ENCODE measurements around the gene DDX41.
"Not testable (repeated sequence)": the region's sequence is repeated elsewhere in the genome, so short reads cannot be mapped to it uniquely, and the experiment has no call there.

DDX41 gene

DNA sequence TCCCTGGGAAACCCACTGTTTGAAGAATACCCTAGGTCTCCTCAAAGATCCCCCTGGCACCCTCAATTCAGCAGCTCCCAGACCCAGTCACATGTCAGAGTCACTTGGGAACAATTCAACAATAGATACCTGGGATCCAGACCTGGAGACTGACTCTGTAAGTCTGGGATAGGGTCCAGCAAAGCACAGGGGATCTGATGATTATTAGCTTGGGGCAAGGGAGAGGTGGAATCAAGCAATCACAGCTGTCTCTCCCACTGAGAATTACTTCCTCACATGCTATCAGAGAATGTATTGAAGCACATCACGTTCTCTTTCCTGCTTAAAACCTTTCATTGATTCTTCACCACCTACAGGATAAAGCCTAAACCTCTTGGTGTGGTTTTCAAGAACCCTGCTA lies 31.7 kb upstream of the DDX41 start:
- Mint-ChIP-seq H3K27me3 (no peaks in the 10 kb centered on the region), H3K4me3 (no peak overlapping the region), H3K4me1 (peaks cover 46% of the 10 kb centered on the region), H3K27ac (ENCODE audit: low read depth) (peak overlapping the region; percentile 50), H3K9me3 (no peaks in the 10 kb centered on the region), H3K36me3 (ENCODE audit: insufficient read depth) (peaks cover 6% of the 10 kb centered on the region)
- ATAC-seq (replicated peaks; ENCODE audit: extremely low read depth, poor library complexity, severe bottlenecking) = no peak
- no peak for DNase-seq (ENCODE audit: low spot score in 2 of 2)

DNA sequence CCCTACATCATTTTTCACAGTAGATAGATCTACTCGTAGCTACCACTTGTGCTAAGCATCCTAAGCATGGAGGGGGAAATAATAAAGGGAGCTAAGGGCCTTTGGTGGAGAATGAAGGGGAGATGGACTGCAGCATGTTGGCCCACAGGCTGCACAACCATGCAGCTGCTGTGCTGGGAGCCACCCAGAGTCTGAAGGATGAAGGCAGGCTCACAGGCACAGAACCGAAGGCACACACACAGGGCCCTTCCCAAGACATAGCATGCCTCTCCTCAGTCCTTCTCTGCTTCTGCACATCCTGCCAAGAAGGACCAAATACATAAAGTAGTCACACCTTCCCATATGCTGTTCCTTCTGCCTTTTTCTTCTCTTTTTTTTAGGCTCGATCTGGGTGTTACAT lies 31.0 kb upstream of the DDX41 start:
- Mint-ChIP-seq H3K27ac (ENCODE audit: low read depth) (peak overlapping the region; percentile 50), H3K4me3 (no peak overlapping the region), H3K9me3 (no peaks in the 10 kb centered on the region), H3K36me3 (ENCODE audit: insufficient read depth) (peaks cover 6% of the 10 kb centered on the region), H3K27me3 (no peaks in the 10 kb centered on the region), H3K4me1 (peaks cover 45% of the 10 kb centered on the region)
- DNase-seq (ENCODE audit: low spot score in 2 of 2) (no peak), ATAC-seq (replicated peaks; ENCODE audit: extremely low read depth, poor library complexity, severe bottlenecking) (no peak)

DNA sequence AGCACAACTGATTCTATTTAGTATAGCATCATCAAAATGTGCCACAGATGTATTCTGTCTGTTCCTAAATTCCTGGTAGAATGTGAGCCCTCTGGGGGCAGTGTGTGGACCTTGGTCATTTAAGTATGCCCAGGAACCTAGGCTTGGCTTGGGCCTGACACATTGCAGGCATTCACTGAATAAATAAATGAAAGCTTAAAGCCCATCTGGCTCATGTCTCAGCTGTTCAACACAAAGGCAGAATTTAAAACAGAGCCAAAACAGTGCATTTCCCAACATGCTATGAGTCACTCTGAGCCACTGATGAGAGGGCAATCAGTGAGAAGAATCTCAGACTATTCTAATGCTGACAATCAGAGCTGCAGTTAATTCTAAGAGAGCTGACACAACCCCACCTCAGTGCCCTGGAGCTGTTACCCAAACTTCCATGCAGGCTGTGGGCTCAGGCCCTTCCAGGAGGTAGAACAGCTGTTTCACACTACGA lies 29.5 kb upstream of the DDX41 start:
- ATAC-seq (replicated peaks; ENCODE audit: extremely low read depth, poor library complexity, severe bottlenecking) (no peak), DNase-seq (ENCODE audit: low spot score in 2 of 2) (no peak)
- no peak overlapping the region for H3K4me3 Mint-ChIP-seq
- peak overlapping the region; percentile 36 for H3K27ac Mint-ChIP-seq (ENCODE audit: low read depth)
- H3K27me3 Mint-ChIP-seq = no peaks in the 10 kb centered on the region
- no peaks in the 10 kb centered on the region for H3K9me3 Mint-ChIP-seq
- peaks cover 6% of the 10 kb centered on the region for H3K36me3 Mint-ChIP-seq (ENCODE audit: insufficient read depth)
- peaks cover 39% of the 10 kb centered on the region for H3K4me1 Mint-ChIP-seq

DNA sequence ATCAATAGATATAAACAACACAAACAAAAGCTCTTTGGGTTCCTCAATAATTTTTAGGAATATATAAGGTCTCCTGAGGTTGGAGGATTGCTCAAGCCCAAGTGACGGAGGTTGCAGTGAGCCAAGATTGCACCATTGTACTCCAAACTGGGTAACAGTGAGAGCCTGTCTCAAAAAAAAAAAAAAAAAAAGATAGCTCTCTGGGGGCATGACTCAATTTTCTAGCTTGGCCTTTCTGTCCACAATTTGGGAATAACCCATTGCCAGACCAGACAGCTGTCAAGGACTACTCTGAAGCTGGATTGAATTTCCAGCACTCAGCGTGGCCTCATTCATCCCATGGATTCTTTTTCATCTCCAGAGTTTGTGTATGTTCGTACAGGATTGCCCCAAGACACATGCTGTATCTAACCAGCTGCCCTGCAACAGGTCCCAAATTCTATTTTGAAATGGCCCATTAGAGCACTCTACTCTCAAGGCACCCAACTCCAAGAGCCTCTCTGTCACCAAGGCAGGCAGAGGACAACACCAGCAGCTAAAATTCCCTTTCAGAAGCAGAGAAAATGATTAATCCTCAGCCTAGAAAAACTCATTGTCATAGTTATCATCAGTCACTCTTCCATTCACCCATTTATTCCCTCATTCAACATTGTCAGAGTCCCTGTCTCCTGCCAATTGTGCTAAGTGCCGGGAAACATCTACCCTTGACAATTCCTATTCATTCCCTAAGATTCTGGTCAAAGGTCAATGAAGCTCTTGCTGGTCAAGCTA lies 28.9 kb upstream of the DDX41 start:
- peak overlapping the region; percentile 36 for H3K27ac Mint-ChIP-seq (ENCODE audit: low read depth)
- H3K4me3 Mint-ChIP-seq = no peak overlapping the region
- ATAC-seq (replicated peaks; ENCODE audit: extremely low read depth, poor library complexity, severe bottlenecking) = no peak
- no peaks in the 10 kb centered on the region for H3K27me3 Mint-ChIP-seq
- H3K4me1 Mint-ChIP-seq = peaks cover 43% of the 10 kb centered on the region
- H3K36me3 Mint-ChIP-seq (ENCODE audit: insufficient read depth) = peaks cover 6% of the 10 kb centered on the region
- DNase-seq (ENCODE audit: low spot score in 2 of 2) = no peak
- H3K9me3 Mint-ChIP-seq = no peaks in the 10 kb centered on the region

DNA sequence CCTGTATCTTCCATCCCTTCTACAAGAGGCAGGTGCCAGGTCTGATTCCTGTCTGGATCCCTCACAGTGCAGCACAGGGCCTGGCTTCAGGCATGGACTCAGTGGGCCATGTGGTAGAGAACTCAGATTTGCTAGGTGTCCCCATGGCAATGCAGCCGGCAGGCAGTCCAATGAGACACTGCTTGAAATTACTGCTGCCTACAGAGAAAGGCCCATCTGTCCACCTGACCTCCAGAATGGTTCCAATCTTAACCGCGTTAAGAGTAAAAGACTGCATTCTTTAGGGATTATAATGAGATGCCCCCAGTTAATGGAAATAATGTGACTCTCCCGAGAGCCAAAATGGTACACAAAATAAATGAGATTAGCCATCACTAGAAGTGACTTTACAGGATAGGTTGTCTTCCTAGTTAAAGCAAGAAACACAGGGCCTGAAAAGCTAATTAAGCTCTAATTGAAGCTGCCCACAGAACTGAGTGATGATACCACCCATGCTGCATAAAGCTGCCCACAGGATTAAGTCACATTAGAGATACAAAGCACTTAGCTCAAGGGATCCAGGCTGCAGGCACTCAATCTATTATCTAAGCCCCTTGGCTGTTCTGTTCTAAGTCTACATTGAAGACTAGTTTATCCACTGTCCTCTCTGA lies 26.2 kb upstream of the DDX41 start:
- peak overlapping the region; percentile 47 for H3K27ac Mint-ChIP-seq (ENCODE audit: low read depth)
- no peaks in the 10 kb centered on the region for H3K27me3 Mint-ChIP-seq
- no peak for ATAC-seq (replicated peaks; ENCODE audit: extremely low read depth, poor library complexity, severe bottlenecking)
- H3K9me3 Mint-ChIP-seq = no peaks in the 10 kb centered on the region
- H3K4me1 Mint-ChIP-seq = peaks cover 32% of the 10 kb centered on the region
- H3K36me3 Mint-ChIP-seq (ENCODE audit: insufficient read depth) = peaks cover 4% of the 10 kb centered on the region
- DNase-seq (ENCODE audit: low spot score in 2 of 2) = no peak
- no peak overlapping the region for H3K4me3 Mint-ChIP-seq

DNA sequence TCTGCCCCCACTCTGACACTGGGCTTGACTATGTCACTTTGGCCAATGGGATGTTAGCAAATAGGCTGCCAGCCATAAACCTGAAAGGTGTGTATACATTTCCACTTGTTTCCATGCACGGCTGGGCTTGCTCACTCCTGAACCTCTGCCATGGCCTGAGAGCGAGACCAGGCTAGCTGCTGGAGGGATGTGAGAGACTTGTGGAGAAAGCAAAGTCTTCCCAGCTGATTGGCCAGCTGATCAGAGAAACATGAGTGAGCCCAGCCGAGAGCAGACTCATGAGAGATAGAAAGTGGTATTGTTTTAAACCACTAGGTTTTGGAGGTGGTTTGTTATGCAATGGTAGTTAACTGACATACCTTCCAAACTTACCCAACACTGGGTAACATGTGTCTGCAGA lies 23.7 kb upstream of the DDX41 start:
- DNase-seq (ENCODE audit: low spot score in 2 of 2) (no peak), ATAC-seq (replicated peaks; ENCODE audit: extremely low read depth, poor library complexity, severe bottlenecking) (no peak)
- H3K36me3 Mint-ChIP-seq (ENCODE audit: insufficient read depth) = peaks cover 8% of the 10 kb centered on the region
- no peaks in the 10 kb centered on the region for H3K27me3 Mint-ChIP-seq
- H3K27ac Mint-ChIP-seq (ENCODE audit: low read depth) = no peak overlapping the region
- peaks cover 16% of the 10 kb centered on the region for H3K4me1 Mint-ChIP-seq
- no peaks in the 10 kb centered on the region for H3K9me3 Mint-ChIP-seq
- H3K4me3 Mint-ChIP-seq = no peak overlapping the region

DNA sequence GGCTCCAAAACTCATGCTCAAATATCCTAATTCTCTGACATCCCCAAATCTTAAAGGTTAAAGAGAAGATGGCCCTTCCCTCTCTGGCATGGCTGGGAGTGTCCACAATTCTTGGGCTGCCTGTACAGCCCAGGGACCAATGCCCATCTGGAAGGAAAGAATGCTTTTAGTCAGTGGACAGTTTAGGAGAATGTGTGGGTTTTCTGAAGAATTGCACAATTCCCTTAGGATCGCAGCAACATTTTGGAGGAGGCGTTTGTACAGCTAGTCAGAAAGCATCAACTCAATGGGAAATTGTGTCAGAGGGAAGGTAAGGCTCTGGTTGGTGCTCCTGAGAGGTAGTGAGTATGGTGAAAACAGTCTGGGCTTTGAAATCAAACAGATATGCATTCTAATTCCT lies 22.6 kb upstream of the DDX41 start:
- Mint-ChIP-seq H3K4me1 (peaks cover 16% of the 10 kb centered on the region), H3K4me3 (no peak overlapping the region), H3K27me3 (no peaks in the 10 kb centered on the region), H3K27ac (ENCODE audit: low read depth) (no peak overlapping the region), H3K9me3 (no peaks in the 10 kb centered on the region), H3K36me3 (ENCODE audit: insufficient read depth) (peaks cover 15% of the 10 kb centered on the region)
- ATAC-seq (replicated peaks; ENCODE audit: extremely low read depth, poor library complexity, severe bottlenecking) = no peak
- no peak for DNase-seq (ENCODE audit: low spot score in 2 of 2)

DNA sequence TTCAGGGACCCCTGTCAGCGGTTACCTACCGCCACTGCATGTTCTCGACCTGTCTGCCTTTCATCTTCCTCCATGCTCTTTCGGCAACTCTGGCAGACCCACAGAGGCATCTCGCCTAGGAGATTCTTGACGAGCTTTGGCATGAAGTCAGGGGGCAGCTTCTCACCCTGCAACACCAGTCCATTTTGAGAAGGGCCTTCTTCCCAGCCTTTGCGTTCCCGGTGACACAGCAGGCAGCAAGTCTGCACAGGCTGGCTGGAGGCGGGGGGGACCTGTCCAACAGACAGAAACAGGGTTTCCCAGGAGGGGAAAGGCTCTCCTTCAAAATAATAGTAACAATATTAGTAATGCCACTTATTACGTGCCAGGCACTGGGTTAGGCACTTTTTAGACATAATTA lies 22.1 kb upstream of the DDX41 start:
- Mint-ChIP-seq H3K27ac (ENCODE audit: low read depth) (no peak overlapping the region), H3K36me3 (ENCODE audit: insufficient read depth) (peaks cover 18% of the 10 kb centered on the region), H3K9me3 (no peaks in the 10 kb centered on the region), H3K4me1 (peaks cover 16% of the 10 kb centered on the region), H3K27me3 (no peaks in the 10 kb centered on the region), H3K4me3 (no peak overlapping the region)
- ATAC-seq (replicated peaks; ENCODE audit: extremely low read depth, poor library complexity, severe bottlenecking) = no peak
- DNase-seq (ENCODE audit: low spot score in 2 of 2) = no peak

DNA sequence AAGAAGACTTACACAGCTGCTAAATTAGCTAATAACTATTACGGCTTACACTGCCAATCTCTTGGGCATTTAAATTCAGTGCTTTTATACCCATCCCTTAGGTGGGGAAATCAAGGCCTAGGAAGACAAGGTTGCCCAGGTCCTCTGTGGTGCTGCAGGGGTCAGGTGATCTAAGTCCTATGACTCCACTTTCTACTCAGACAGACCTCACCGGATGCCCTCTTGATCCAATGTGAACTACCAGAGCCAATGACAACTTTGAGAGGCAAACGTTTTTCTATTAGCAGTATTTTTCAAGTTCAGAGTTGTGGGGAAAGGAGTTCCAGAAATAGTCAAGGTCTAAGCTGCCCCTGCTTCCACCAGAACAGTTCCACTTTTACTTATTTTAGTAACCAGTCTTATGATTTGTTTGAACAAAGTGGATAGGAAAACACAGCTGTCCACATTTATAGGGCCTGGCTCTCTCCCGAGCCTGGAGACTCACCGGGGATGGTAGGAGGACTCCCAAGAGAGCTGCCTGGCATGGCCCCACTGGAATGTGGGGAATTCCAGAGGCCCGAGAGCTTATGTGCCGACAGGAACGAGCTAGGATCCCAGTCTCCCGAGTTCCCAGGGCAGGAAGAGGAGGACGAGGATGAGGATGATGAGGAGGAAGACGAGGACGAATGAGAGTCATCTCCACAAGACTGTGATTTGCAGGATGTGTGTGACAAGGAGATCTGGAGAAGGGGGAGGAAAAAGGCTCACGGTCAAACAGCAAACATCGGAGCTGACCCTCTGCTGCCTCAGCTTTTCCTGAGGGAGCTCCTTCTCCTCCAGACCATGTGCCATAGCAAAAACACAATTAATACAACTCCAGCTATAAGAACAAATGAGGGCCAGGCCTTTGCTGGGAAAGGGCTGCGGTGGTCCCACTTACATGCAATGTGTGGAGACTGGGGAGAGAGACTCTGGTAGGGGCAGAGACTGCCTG lies 20.9 kb upstream of the DDX41 start:
- H3K9me3 Mint-ChIP-seq = no peaks in the 10 kb centered on the region
- no peak for DNase-seq (ENCODE audit: low spot score in 2 of 2)
- no peaks in the 10 kb centered on the region for H3K27me3 Mint-ChIP-seq
- H3K27ac Mint-ChIP-seq (ENCODE audit: low read depth) = peak overlapping the region; percentile 91
- peaks cover 10% of the 10 kb centered on the region for H3K4me1 Mint-ChIP-seq
- no peak overlapping the region for H3K4me3 Mint-ChIP-seq
- peaks cover 21% of the 10 kb centered on the region for H3K36me3 Mint-ChIP-seq (ENCODE audit: insufficient read depth)
- no peak for ATAC-seq (replicated peaks; ENCODE audit: extremely low read depth, poor library complexity, severe bottlenecking)

DNA sequence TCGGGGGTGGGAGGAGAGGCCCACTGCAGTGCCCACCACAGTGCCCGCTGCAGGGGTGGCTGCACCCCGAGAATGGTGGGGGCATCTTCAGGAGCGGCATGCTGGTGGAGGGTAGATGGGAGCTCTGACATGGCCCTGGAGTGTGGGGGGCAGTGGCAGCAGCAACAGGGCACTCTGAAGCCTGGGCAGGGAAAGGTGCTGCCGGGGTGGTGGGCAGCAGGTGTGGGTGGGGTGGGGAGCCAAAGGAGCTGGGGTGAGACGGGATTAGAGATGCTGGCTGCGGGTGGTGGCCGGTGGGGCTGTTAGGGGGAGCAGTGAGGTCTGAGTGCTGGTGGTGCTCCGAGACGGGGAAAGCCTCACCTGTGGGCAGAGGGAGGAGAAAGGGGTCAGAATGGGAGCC lies 19.6 kb upstream of the DDX41 start:
- peaks cover 21% of the 10 kb centered on the region for H3K36me3 Mint-ChIP-seq (ENCODE audit: insufficient read depth)
- no peak overlapping the region for H3K27ac Mint-ChIP-seq (ENCODE audit: low read depth)

DNA sequence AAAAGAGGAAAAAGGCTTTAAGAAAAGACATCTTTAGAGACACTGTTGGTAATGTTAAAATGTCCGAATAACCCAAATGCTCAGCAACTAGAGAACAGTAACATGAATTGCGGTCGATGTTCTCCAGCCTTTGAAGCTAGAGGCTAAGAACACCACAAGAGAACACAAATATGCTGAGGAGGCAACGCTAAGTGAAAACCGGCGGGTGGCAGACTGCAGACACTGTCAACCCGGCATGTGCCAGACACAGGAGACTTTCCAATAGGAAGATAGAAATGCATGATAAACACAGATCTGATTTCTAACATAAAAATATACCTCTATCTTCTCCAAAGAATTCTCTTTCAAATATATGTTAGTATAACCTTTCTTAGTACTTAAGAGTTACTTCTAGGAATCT lies 18.4 kb upstream of the DDX41 start:
- Mint-ChIP-seq H3K27ac (ENCODE audit: low read depth) (no peak overlapping the region), H3K4me3 (no peak overlapping the region), H3K4me1 (peaks cover 5% of the 10 kb centered on the region), H3K9me3 (no peaks in the 10 kb centered on the region), H3K36me3 (ENCODE audit: insufficient read depth) (peaks cover 24% of the 10 kb centered on the region), H3K27me3 (no peaks in the 10 kb centered on the region)
- no peak for ATAC-seq (replicated peaks; ENCODE audit: extremely low read depth, poor library complexity, severe bottlenecking)
- no peak for DNase-seq (ENCODE audit: low spot score in 2 of 2)

More for the DNA sequence above, 19.6 kb upstream of the DDX41 start:
- H3K4me3 Mint-ChIP-seq = no peak overlapping the region
- ATAC-seq (replicated peaks; ENCODE audit: extremely low read depth, poor library complexity, severe bottlenecking) (no peak), DNase-seq (ENCODE audit: low spot score in 2 of 2) (no peak)
- H3K27me3 Mint-ChIP-seq = no peaks in the 10 kb centered on the region
- H3K4me1 Mint-ChIP-seq = peaks cover 10% of the 10 kb centered on the region
- no peaks in the 10 kb centered on the region for H3K9me3 Mint-ChIP-seq

DNA sequence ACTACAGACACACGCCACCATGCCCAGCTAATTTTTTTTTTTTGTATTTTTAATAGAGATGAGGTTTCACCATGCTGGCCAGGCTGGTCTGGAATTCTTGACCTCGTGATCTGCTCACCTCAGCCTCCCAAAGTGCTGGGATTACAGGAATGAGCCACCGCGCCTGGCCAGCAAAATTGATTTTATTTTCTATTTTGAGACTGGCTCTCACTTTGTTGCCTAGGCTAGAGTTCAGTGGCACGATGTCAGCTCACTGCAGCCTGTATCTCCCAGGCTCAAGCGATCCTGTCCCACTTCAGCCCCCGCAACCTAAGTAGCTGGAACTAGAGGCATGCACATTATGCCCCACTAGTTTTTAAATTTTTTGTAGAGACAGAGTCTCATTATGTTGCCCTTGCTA lies 17.7 kb upstream of the DDX41 start:
- H3K27ac Mint-ChIP-seq (ENCODE audit: low read depth); H3K4me1 Mint-ChIP-seq; H3K4me3 Mint-ChIP-seq; H3K9me3 Mint-ChIP-seq; H3K27me3 Mint-ChIP-seq; DNase-seq (ENCODE audit: low spot score in 2 of 2); ATAC-seq (replicated peaks; ENCODE audit: extremely low read depth, poor library complexity, severe bottlenecking): not testable (repeated sequence)
- H3K36me3 Mint-ChIP-seq (ENCODE audit: insufficient read depth) = peaks cover 24% of the 10 kb centered on the region

All from central memory CD8-positive, alpha-beta T cell (primary cell).